Measurements from ENCODE around the gene SUSD3.

- no peak for TF ChIP-seq CTCF (IDR thresholded peaks at IDR 0.05; ENCODE audit: borderline replicate concordance, extremely low read depth, low read length, poor library complexity, severe bottlenecking)
- TF ChIP-seq EZH2 (IDR thresholded peaks at IDR 0.05; ENCODE audit: borderline replicate concordance, low read depth, low read length, severe bottlenecking), result no peak
These were observed 41.8 kb downstream of the SUSD3 start for GRCh38 chr9:93100276-93100636.
